Keratinocyte (primary cell): ENCODE data around the gene DCTN4. TPM values are rescaled to one million over a fixed set of nuclear protein-coding genes. Genes with fewer than 3 reads are reported as not detected.

Experiments used
- DNase-seq: peaks from one replicate; pipeline ENCODE4 v3.0.0-alpha.2; 2011; ENCODE audit warnings: low read depth, missing footprints, low spot score
- FAIRE-seq: peaks from 2 replicates; lab custom pipeline; 2011; peaks lifted over from hg19 to GRCh38; lab: Jason Lieb, UNC
- H2AFZ ChIP-seq: 2 replicates; pipeline ENCODE4 v1.6.0; 2012; ENCODE audit warnings: low read length, control low read depth, inconsistent platforms; ENCODE audit not compliant: control insufficient read depth
- H3K27ac ChIP-seq: 2 replicates; pipeline ENCODE4 v1.5.1; 2011; ENCODE audit warnings: low read length; ENCODE audit not compliant: control insufficient read depth, insufficient read depth
- H3K27me3 ChIP-seq: 3 replicates; pipeline ENCODE4 v1.6.0; 2011; ENCODE audit warnings: low read length; ENCODE audit not compliant: control insufficient read depth, insufficient read depth; ENCODE audit errors: extremely low read depth
- H3K36me3 ChIP-seq, 2 experiments: 2 replicates in 1 of 2; 3 replicates in 1 of 2; pipeline ENCODE4 v1.5.1; 2011; ENCODE audit warnings: low read length in 2 of 2, mild to moderate bottlenecking in 1 of 2; ENCODE audit not compliant: control insufficient read depth in 2 of 2, insufficient read depth in 2 of 2; ENCODE audit errors: extremely low read depth in 1 of 2
- H3K4me1 ChIP-seq: 3 replicates; pipeline ENCODE4 v1.5.1; 2011; ENCODE audit warnings: low read length; ENCODE audit not compliant: control insufficient read depth, insufficient read depth; ENCODE audit errors: extremely low read depth
- H3K4me2 ChIP-seq: 3 replicates; pipeline ENCODE4 v1.6.0; 2011; ENCODE audit warnings: low read depth, low read length; ENCODE audit not compliant: control insufficient read depth, insufficient read depth; ENCODE audit errors: extremely low read depth
- H3K4me3 ChIP-seq, 3 experiments: fragments of 200-600 bp in 1 of 3; sonication (generic) in 1 of 3; 2 replicates in 2 of 3; 3 replicates in 1 of 3; pipeline ENCODE4 v1.5.1; 2011 to 2016; ENCODE audit warnings: low read length in 3 of 3, mild to moderate bottlenecking in 3 of 3, control low read depth in 2 of 3, inconsistent platforms in 1 of 3, low read depth in 1 of 3, mixed read lengths in 1 of 3, mixed run types in 1 of 3, moderate library complexity in 1 of 3; ENCODE audit not compliant: control insufficient read depth in 2 of 3, insufficient read depth in 2 of 3; ENCODE audit errors: extremely low read depth in 1 of 3
- H3K79me2 ChIP-seq: 2 replicates; pipeline ENCODE4 v1.6.0; 2012; ENCODE audit warnings: low read length; ENCODE audit not compliant: control insufficient read depth, insufficient read depth
- H3K9ac ChIP-seq: 3 replicates; pipeline ENCODE4 v1.6.0; 2011; ENCODE audit warnings: low read length; ENCODE audit not compliant: control insufficient read depth, insufficient read depth; ENCODE audit errors: extremely low read depth
- H3K9me1 ChIP-seq: 3 replicates; pipeline ENCODE4 v1.6.0; 2011; ENCODE audit warnings: low read length; ENCODE audit not compliant: control insufficient read depth, insufficient read depth; ENCODE audit errors: extremely low read depth
- H3K9me3 ChIP-seq: 2 replicates; pipeline ENCODE4 v1.5.1; 2012; ENCODE audit warnings: low read depth, low read length; ENCODE audit not compliant: control insufficient read depth
- H4K20me1 ChIP-seq: 3 replicates; pipeline ENCODE4 v1.6.0; 2011; ENCODE audit warnings: low read length; ENCODE audit not compliant: control insufficient read depth, insufficient read depth; ENCODE audit errors: extremely low read depth
- CTCF ChIP-seq, 3 experiments: IDR thresholded peaks in 1 of 3; conservative IDR thresholded peaks in 1 of 3; optimal IDR thresholded peaks in 1 of 3; 2 replicates in 2 of 3; 3 replicates in 1 of 3; pipeline versions ENCODE3 to v1.5.1; 2011; ENCODE audit warnings: low read length in 3 of 3, mild to moderate bottlenecking in 3 of 3, moderate library complexity in 2 of 3, control low read depth in 1 of 3, inconsistent platforms in 1 of 3; ENCODE audit not compliant: insufficient read depth in 2 of 3; ENCODE audit errors: extremely low read depth in 1 of 3
- EZH2 ChIP-seq: IDR thresholded peaks from one replicate; pipeline ENCODE4 v1.6.1; 2012; ENCODE audit warnings: inconsistent platforms, mild to moderate bottlenecking, low read length, moderate library complexity
- dilution Hi-C: fragments of 300-500 bp; cut with MboI; formaldehyde crosslinking; loops from one replicate; pipeline ENCODE4 v1.7.0; 2020; ENCODE audit warnings: low sequenced_read_pairs; ENCODE audit not compliant: extremely low pct_ligation_motif_present
- polyA plus RNA-seq, 5 experiments: library from polyadenylated mRNA; depleted of rRNA in 3 of 5; stranded (reverse) in 3 of 5; stranded (forward) in 1 of 5; unstranded in 1 of 5; fragments of >200 nt; gene quantifications; 1 replicate in 1 of 5; 2 replicates in 3 of 5; 3 replicates in 1 of 5; pipeline versions ENCODE4 v1.2.1 to v1.2.3, GENCODE V29; 2011 to 2012; ENCODE audit warnings: missing spikeins in 2 of 5, low read depth in 1 of 5, low replicate concordance in 1 of 5

DCTN4 gene
- polyA plus RNA-seq, 1 donor (not counting 4 experiments of a cell fraction or from before 2014, with no cell fraction given): 44.3 TPM

GRCh38 chr5:150729859-150730258 lies 29.0 kb downstream of the DCTN4 start:
- H3K4me2 ChIP-seq: no peak overlapping the region
- TF ChIP-seq CTCF (optimal IDR thresholded peaks at IDR 0.05 in 1 of 3, IDR thresholded peaks at IDR 0.05 in 1 of 3, conservative IDR thresholded peaks at IDR 0.05 in 1 of 3; ENCODE audit: extremely low read depth in 1 of 3, insufficient read depth in 2 of 3, low read length in 3 of 3): no peak
- TF ChIP-seq EZH2: no peak
- H3K9ac ChIP-seq: no peak overlapping the region
- no peaks in the 10 kb centered on the region for H3K4me1 ChIP-seq
- H3K4me3 ChIP-seq: no peak overlapping the region
- dilution Hi-C loops: no loop called here
- no peak overlapping the region for H2AFZ ChIP-seq
- FAIRE-seq (no peak), DNase-seq (no peak)
- H3K27me3 ChIP-seq: no peaks in the 10 kb centered on the region
- peaks cover 11 to 12% of the 10 kb centered on the region in 2 experiments for H3K36me3 ChIP-seq
- peaks cover 6% of the 10 kb centered on the region for H3K79me2 ChIP-seq
- no peaks in the 10 kb centered on the region for H3K9me1 ChIP-seq
- no peak overlapping the region for H3K27ac ChIP-seq
- no peaks in the 10 kb centered on the region for H3K9me3 ChIP-seq
- no peaks in the 10 kb centered on the region for H4K20me1 ChIP-seq

GRCh38 chr5:150723845-150724244 lies 35.0 kb downstream of the DCTN4 start:
- no peaks in the 10 kb centered on the region for H3K4me1 ChIP-seq
- TF ChIP-seq CTCF (optimal IDR thresholded peaks at IDR 0.05 in 1 of 3, IDR thresholded peaks at IDR 0.05 in 1 of 3, conservative IDR thresholded peaks at IDR 0.05 in 1 of 3; ENCODE audit: extremely low read depth in 1 of 3, insufficient read depth in 2 of 3, low read length in 3 of 3) (no peak), EZH2 (no peak)
- no peaks in the 10 kb centered on the region for H3K9me1 ChIP-seq
- no peak overlapping the region for H3K4me2 ChIP-seq
- FAIRE-seq (no peak), DNase-seq (no peak)
- H3K27me3 ChIP-seq: no peaks in the 10 kb centered on the region
- no peaks in the 10 kb centered on the region for H3K9me3 ChIP-seq
- dilution Hi-C loops: no loop called here
- H3K79me2 ChIP-seq: no peaks in the 10 kb centered on the region
- H4K20me1 ChIP-seq: no peaks in the 10 kb centered on the region
- H3K9ac ChIP-seq: no peak overlapping the region
- no peak overlapping the region for H2AFZ ChIP-seq
- peaks cover 10 to 19% of the 10 kb centered on the region in 2 experiments for H3K36me3 ChIP-seq
- H3K4me3 ChIP-seq: no peak overlapping the region
- H3K27ac ChIP-seq: no peak overlapping the region
